Endothelial cell of umbilical vein (primary cell): Measurements from ENCODE around the gene PDZD4.

ENCODE experiments used
- EZH2 ChIP-seq: IDR thresholded peaks from 2 replicates; pipeline ENCODE4 v1.6.1; 2012; ENCODE audit warnings: borderline replicate concordance, low read depth, mild to moderate bottlenecking, moderate library complexity, low read length, inconsistent platforms; ENCODE audit not compliant: severe bottlenecking
- FOS ChIP-seq: IDR thresholded peaks from 2 replicates; pipeline ENCODE4 v1.6.1; 2011; ENCODE audit warnings: mild to moderate bottlenecking, low read length, moderate library complexity, borderline replicate concordance; ENCODE audit not compliant: insufficient read depth
- MYC ChIP-seq: IDR thresholded peaks from one replicate; pipeline ENCODE4 v1.6.1; 2011; ENCODE audit warnings: mild to moderate bottlenecking, low read depth, low read length
- POLR2A ChIP-seq: IDR thresholded peaks from 2 replicates; pipeline ENCODE4 v1.6.1; 2012; ENCODE audit warnings: low read depth, mild to moderate bottlenecking, control low read depth, low read length
- POLR2AphosphoS5 ChIP-seq: IDR thresholded peaks from 2 replicates; pipeline ENCODE4 v1.6.1; 2012; ENCODE audit warnings: low read depth, mild to moderate bottlenecking, control low read depth, low read length, moderate library complexity; ENCODE audit not compliant: insufficient read depth
- TF ChIP-seq, protein P1 (sequence below), 2 donors: IDR thresholded peaks; 1 replicate in 1 of 2; 2 replicates in 1 of 2; pipeline ENCODE4 v1.5.1; 2011; ENCODE audit warnings: low read length in 2 of 2, mild to moderate bottlenecking in 2 of 2, moderate library complexity in 2 of 2, control low read depth in 1 of 2, inconsistent platforms in 1 of 2, low read depth in 1 of 2; ENCODE audit not compliant: insufficient read depth in 1 of 2; ENCODE audit errors: extremely low read depth in 1 of 2

DNA sequence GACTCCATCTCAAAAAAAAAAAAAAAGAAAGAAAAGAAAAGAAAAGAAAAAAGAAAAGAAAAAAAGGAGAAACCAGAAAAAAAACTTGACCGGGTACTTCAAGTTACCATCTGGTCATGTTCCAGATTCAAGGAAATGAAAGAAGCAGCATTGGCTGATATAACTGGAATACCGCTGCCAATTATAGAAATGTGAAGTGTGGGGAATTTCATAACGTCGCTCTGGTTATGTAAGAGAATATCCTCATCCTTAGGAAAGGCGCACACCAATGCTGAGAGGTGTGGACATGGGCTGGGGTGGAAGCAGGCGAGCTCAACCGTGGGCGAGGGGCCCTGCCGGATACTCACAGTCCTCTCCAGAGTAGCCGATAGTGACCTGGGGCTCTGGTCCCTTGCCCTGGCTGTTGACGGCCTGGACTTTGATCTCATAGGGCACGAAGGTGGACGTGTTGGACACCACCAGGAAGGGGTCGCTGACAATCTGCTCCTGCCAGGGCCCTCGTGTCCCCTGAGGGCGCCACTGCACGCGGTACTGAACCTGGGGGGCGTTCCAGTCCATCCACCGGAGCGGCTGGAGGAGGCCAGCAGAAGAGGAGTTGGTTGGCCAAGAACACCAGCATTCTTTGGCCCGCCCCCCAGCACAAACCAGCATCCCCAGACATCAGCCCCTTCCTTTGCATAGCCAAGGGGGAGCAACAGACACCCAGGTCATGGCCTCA, 36.1 kb upstream of the PDZD4 start:
- TF ChIP-seq MYC (no peak), POLR2A (no peak), POLR2AphosphoS5 (no peak), FOS (no peak), EZH2 (no peak)
- TF ChIP-seq, protein P1, sequence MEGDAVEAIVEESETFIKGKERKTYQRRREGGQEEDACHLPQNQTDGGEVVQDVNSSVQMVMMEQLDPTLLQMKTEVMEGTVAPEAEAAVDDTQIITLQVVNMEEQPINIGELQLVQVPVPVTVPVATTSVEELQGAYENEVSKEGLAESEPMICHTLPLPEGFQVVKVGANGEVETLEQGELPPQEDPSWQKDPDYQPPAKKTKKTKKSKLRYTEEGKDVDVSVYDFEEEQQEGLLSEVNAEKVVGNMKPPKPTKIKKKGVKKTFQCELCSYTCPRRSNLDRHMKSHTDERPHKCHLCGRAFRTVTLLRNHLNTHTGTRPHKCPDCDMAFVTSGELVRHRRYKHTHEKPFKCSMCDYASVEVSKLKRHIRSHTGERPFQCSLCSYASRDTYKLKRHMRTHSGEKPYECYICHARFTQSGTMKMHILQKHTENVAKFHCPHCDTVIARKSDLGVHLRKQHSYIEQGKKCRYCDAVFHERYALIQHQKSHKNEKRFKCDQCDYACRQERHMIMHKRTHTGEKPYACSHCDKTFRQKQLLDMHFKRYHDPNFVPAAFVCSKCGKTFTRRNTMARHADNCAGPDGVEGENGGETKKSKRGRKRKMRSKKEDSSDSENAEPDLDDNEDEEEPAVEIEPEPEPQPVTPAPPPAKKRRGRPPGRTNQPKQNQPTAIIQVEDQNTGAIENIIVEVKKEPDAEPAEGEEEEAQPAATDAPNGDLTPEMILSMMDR (IDR thresholded peaks at IDR 0.05; ENCODE audit: extremely low read depth in 1 of 2, insufficient read depth in 1 of 2, low read depth in 1 of 2, low read length in 2 of 2): no peak
